Vagina (tissue), 2 donors: ENCODE data around the gene MYL12A.

ENCODE experiments used
- POLR2A ChIP-seq, 2 donors: fragments of 450-650 bp; IDR thresholded peaks; one replicate each; pipeline ENCODE4 v1.6.1; 2017; ENCODE audit warnings: antibody characterized with exemption in 2 of 2, mild to moderate bottlenecking in 2 of 2, moderate library complexity in 2 of 2
- POLR2AphosphoS5 ChIP-seq, 2 donors: sonication (generic); formaldehyde crosslinking; IDR thresholded peaks; one replicate each; pipeline ENCODE4 v1.9.0; 2017; ENCODE audit warnings: antibody characterized with exemption in 2 of 2, mild to moderate bottlenecking in 2 of 2, low read depth in 1 of 2; ENCODE audit not compliant: insufficient read depth in 1 of 2
- TF ChIP-seq, protein P1 (sequence below), 3 experiments: fragments of 450-650 bp in 2 of 3; fragments of 200-600 bp in 1 of 3; sonication (generic) in 1 of 3; IDR thresholded peaks; one replicate each; pipeline ENCODE4 v1.5.1; 2017 to 2019; ENCODE audit warnings: antibody characterized with exemption in 3 of 3, mild to moderate bottlenecking in 2 of 3, moderate library complexity in 2 of 3

DNA sequence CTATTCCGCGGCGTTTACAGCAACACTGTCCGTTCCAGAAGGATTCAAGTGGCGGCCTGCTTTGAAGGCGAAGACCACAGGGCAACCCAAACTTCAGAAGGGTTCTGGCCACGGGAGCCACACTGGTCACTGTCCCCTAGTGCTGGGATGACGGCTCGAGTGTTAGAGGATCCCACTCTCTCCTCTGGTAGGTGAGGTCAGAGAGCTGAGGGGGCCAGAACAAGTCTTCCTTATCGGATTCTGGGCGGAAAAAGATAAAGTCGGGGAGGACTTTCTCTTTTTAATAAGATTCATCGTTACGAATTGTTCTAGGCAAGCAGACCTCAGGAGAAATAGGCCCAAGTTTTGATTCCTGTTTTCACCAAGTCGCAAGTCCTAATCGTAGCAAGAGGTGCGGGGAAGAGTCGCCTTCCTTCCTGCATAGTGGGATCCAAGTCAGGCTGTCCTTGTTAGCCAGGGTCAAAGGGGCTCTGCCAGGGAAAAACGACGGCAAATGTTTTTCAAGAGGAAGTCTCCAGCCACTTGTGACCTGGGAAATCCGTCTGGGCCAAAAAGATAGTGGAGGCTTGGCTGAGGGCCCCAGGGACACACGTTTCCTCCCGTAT lies 864 bp upstream of the MYL12A start:
- TF ChIP-seq, protein P1, sequence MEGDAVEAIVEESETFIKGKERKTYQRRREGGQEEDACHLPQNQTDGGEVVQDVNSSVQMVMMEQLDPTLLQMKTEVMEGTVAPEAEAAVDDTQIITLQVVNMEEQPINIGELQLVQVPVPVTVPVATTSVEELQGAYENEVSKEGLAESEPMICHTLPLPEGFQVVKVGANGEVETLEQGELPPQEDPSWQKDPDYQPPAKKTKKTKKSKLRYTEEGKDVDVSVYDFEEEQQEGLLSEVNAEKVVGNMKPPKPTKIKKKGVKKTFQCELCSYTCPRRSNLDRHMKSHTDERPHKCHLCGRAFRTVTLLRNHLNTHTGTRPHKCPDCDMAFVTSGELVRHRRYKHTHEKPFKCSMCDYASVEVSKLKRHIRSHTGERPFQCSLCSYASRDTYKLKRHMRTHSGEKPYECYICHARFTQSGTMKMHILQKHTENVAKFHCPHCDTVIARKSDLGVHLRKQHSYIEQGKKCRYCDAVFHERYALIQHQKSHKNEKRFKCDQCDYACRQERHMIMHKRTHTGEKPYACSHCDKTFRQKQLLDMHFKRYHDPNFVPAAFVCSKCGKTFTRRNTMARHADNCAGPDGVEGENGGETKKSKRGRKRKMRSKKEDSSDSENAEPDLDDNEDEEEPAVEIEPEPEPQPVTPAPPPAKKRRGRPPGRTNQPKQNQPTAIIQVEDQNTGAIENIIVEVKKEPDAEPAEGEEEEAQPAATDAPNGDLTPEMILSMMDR (IDR thresholded peaks at IDR 0.05) = no peak
- TF ChIP-seq POLR2A (IDR thresholded peaks at IDR 0.05) = no peak
- no peak for TF ChIP-seq POLR2AphosphoS5 (IDR thresholded peaks at IDR 0.05; ENCODE audit: insufficient read depth in 1 of 2, low read depth in 1 of 2)
